Panc1 (cell line): ENCODE data around the gene PIK3R6.

Source experiments
- POLR2AphosphoS5 ChIP-seq: IDR thresholded peaks from 2 replicates; pipeline ENCODE4 v1.6.1; 2012; ENCODE audit warnings: mild to moderate bottlenecking, low read depth, low read length, moderate library complexity
- REST ChIP-seq, 2 experiments: IDR thresholded peaks; 2 replicates each; pipeline ENCODE4 v1.6.1; 2011 to 2012; ENCODE audit warnings: low read depth in 2 of 2, control low read depth in 1 of 2, low read length in 1 of 2, mild to moderate bottlenecking in 1 of 2, moderate library complexity in 1 of 2; ENCODE audit not compliant: insufficient read depth in 1 of 2
- SIN3A ChIP-seq: IDR thresholded peaks from 2 replicates; pipeline ENCODE4 v1.6.1; 2012; ENCODE audit warnings: low read depth, mild to moderate bottlenecking, low read length, moderate library complexity, borderline replicate concordance; ENCODE audit not compliant: insufficient read depth
- TCF7L2 ChIP-seq: IDR thresholded peaks from 2 replicates; pipeline ENCODE4 v1.6.1; 2011; ENCODE audit warnings: mild to moderate bottlenecking, low read depth, low read length, inconsistent platforms
- TF ChIP-seq, protein P1 (sequence below): fragments of 450-650 bp; IDR thresholded peaks from 2 replicates; pipeline ENCODE4 v1.5.1; 2017; ENCODE audit warnings: mild to moderate bottlenecking

DNA sequence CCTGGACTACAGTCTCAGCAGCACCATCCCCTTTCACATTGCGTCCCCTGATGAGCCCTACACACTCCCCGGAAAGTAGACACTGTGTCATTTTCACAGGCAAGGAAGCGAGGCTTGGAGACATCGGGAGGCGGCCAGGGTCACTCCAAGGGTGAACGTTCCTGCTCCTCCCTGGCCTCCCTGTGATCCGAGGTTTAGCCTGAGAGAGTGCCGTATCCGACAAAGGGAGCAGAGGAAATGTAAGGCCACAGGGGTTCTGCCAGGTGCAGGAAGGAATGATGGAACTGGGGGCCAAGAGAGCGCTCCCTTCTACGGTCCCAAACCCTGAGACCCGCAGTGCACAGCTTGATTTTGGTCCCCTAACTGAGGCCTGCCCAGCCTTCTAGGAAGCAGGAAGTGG is 8.0 kb upstream of the PIK3R6 start:
- TF ChIP-seq, protein P1, sequence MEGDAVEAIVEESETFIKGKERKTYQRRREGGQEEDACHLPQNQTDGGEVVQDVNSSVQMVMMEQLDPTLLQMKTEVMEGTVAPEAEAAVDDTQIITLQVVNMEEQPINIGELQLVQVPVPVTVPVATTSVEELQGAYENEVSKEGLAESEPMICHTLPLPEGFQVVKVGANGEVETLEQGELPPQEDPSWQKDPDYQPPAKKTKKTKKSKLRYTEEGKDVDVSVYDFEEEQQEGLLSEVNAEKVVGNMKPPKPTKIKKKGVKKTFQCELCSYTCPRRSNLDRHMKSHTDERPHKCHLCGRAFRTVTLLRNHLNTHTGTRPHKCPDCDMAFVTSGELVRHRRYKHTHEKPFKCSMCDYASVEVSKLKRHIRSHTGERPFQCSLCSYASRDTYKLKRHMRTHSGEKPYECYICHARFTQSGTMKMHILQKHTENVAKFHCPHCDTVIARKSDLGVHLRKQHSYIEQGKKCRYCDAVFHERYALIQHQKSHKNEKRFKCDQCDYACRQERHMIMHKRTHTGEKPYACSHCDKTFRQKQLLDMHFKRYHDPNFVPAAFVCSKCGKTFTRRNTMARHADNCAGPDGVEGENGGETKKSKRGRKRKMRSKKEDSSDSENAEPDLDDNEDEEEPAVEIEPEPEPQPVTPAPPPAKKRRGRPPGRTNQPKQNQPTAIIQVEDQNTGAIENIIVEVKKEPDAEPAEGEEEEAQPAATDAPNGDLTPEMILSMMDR = no peak
- TF ChIP-seq POLR2AphosphoS5 = no peak
- TF ChIP-seq SIN3A = no peak
- no peak for TF ChIP-seq REST (IDR thresholded peaks at IDR 0.05; ENCODE audit: insufficient read depth in 1 of 2, low read depth in 2 of 2, low read length in 1 of 2)
- no peak for TF ChIP-seq TCF7L2
